HEK293 (cell line): ENCODE results near the gene STX3.

ENCODE experiments used
- CTCF ChIP-seq: fragments of 450-650 bp; formaldehyde crosslinking; IDR thresholded peaks from 2 replicates; pipeline ENCODE4 v1.5.1; 2016; ENCODE audit warnings: missing biosample characterization, missing genetic modification characterization
- TCF7L2 ChIP-seq: IDR thresholded peaks from 2 replicates; pipeline ENCODE4 v1.6.1; 2011; ENCODE audit warnings: low read depth, mild to moderate bottlenecking, inconsistent platforms, low read length, moderate library complexity, borderline replicate concordance
- ZBTB20 ChIP-seq: fragments of 450-650 bp; formaldehyde crosslinking; IDR thresholded peaks from 2 replicates; pipeline ENCODE4 v1.5.1; 2016; ENCODE audit warnings: missing biosample characterization, missing genetic modification characterization
- ZNF292 ChIP-seq: fragments of 450-650 bp; formaldehyde crosslinking; IDR thresholded peaks from 2 replicates; pipeline ENCODE4 v1.5.1; 2016; ENCODE audit warnings: low read depth, missing biosample characterization, missing genetic modification characterization, borderline replicate concordance
- ZNF341 ChIP-seq: fragments of 450-650 bp; formaldehyde crosslinking; IDR thresholded peaks from 2 replicates; pipeline ENCODE4; 2016; ENCODE audit warnings: low read depth, missing biosample characterization, missing genetic modification characterization
- ZNF776 ChIP-seq: fragments of 450-650 bp; formaldehyde crosslinking; IDR thresholded peaks from 2 replicates; pipeline ENCODE4 v1.5.0; 2017; ENCODE audit warnings: missing biosample characterization, missing genetic modification characterization, borderline replicate concordance
- ZNF785 ChIP-seq: fragments of 450-650 bp; formaldehyde crosslinking; IDR thresholded peaks from 2 replicates; pipeline ENCODE4 v1.5.1; 2016; ENCODE audit warnings: missing biosample characterization, missing genetic modification characterization
- TF ChIP-seq, protein P1 (sequence below): fragments of 450-650 bp; formaldehyde crosslinking; IDR thresholded peaks from 2 replicates; pipeline ENCODE4 v1.5.1; 2016; ENCODE audit warnings: missing biosample characterization, missing genetic modification characterization

- TF ChIP-seq TCF7L2 (no peak), ZNF292 (tag by site-specific recombination) (no peak), CTCF (tag by site-specific recombination) (no peak), ZBTB20 (no peak), ZNF341 (no peak), ZNF785 (no peak), ZNF776 (tag by site-specific recombination) (no peak)
- TF ChIP-seq, protein P1, sequence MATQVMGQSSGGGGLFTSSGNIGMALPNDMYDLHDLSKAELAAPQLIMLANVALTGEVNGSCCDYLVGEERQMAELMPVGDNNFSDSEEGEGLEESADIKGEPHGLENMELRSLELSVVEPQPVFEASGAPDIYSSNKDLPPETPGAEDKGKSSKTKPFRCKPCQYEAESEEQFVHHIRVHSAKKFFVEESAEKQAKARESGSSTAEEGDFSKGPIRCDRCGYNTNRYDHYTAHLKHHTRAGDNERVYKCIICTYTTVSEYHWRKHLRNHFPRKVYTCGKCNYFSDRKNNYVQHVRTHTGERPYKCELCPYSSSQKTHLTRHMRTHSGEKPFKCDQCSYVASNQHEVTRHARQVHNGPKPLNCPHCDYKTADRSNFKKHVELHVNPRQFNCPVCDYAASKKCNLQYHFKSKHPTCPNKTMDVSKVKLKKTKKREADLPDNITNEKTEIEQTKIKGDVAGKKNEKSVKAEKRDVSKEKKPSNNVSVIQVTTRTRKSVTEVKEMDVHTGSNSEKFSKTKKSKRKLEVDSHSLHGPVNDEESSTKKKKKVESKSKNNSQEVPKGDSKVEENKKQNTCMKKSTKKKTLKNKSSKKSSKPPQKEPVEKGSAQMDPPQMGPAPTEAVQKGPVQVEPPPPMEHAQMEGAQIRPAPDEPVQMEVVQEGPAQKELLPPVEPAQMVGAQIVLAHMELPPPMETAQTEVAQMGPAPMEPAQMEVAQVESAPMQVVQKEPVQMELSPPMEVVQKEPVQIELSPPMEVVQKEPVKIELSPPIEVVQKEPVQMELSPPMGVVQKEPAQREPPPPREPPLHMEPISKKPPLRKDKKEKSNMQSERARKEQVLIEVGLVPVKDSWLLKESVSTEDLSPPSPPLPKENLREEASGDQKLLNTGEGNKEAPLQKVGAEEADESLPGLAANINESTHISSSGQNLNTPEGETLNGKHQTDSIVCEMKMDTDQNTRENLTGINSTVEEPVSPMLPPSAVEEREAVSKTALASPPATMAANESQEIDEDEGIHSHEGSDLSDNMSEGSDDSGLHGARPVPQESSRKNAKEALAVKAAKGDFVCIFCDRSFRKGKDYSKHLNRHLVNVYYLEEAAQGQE = no peak
Observed at GRCh38 chr11:59707371-59707770, 47.8 kb upstream of the STX3 start.
